CD4-positive, alpha-beta T cell (primary cell): ENCODE data around the gene TMEM213. TPM values are rescaled to one million over a fixed set of nuclear protein-coding genes. Genes with fewer than 3 reads are reported as not detected.

Source experiments
- ATAC-seq: fragments of 200-7000 bp; cut with Tn5 transposase; one replicate; pipeline ENCODE4 v1.10.0; 2022; ENCODE audit warnings: mild to moderate bottlenecking; ENCODE audit not compliant: poor library complexity
- CTCF ChIA-PET: fragments of 350-600 bp; sonication (Branson Sonifier 250); formaldehyde crosslinking; loops from one replicate; lab custom pipeline; 2021; ENCODE audit warnings: antibody characterized with exemption, inconsistent platforms; lab: Charles Lee
- POLR2A ChIA-PET: fragments of 350-600 bp; sonication (Branson Sonifier 250); formaldehyde crosslinking; loops from one replicate; lab custom pipeline; 2021; ENCODE audit warnings: antibody characterized with exemption, inconsistent platforms; lab: Charles Lee
- DNase-seq, 14 experiments: peaks; one replicate each; pipeline ENCODE4 v3.0.0-alpha.2; 2013 to 2020; ENCODE audit warnings: mixed read lengths in 2 of 14
- H3K27ac ChIP-seq, 2 donors: one replicate each; pipeline versions ENCODE4 v1.5.1 to v1.7.0; 2013; ENCODE audit warnings: low read length in 2 of 2, low read depth in 1 of 2, mild to moderate bottlenecking in 1 of 2
- H3K27me3 ChIP-seq, 2 experiments: 1 replicate in 1 of 2; 2 replicates in 1 of 2; pipeline versions ENCODE4 v1.6.1 to v1.7.0; 2013; ENCODE audit warnings: low read length in 2 of 2, control low read depth in 1 of 2, mild to moderate bottlenecking in 1 of 2, moderate library complexity in 1 of 2; ENCODE audit not compliant: insufficient read depth in 2 of 2, control insufficient read depth in 1 of 2
- H3K36me3 ChIP-seq: one replicate; pipeline ENCODE4 v1.6.1; 2013; ENCODE audit warnings: low read length, control low read depth; ENCODE audit not compliant: insufficient read depth
- H3K4me1 ChIP-seq: one replicate; pipeline ENCODE4 v1.6.1; 2013; ENCODE audit warnings: low read length, control low read depth; ENCODE audit not compliant: insufficient read depth
- H3K4me3 ChIP-seq: one replicate; pipeline ENCODE4 v1.5.1; 2013; ENCODE audit warnings: mild to moderate bottlenecking, low read length, moderate library complexity
- H3K9me3 ChIP-seq, 2 experiments: 1 replicate in 1 of 2; 2 replicates in 1 of 2; pipeline versions ENCODE4 v1.6.1 to v1.7.0; 2013; ENCODE audit warnings: low read length in 2 of 2, mild to moderate bottlenecking in 2 of 2, control low read depth in 1 of 2, moderate library complexity in 1 of 2; ENCODE audit not compliant: control insufficient read depth in 1 of 2, insufficient read depth in 1 of 2
- H3K27ac Mint-ChIP-seq: one replicate; pipeline ENCODE4 v1.8.0; 2020; ENCODE audit warnings: mixed read lengths
- H3K27me3 Mint-ChIP-seq: one replicate; pipeline ENCODE4 v1.8.0; 2021; ENCODE audit warnings: mixed read lengths
- H3K36me3 Mint-ChIP-seq: one replicate; pipeline ENCODE4 v1.8.0; 2021; ENCODE audit warnings: low read depth, mixed read lengths
- H3K4me1 Mint-ChIP-seq: one replicate; pipeline ENCODE4 v1.8.0; 2021; ENCODE audit warnings: low read depth, mixed read lengths
- H3K4me3 Mint-ChIP-seq: one replicate; pipeline ENCODE4 v1.8.0; 2020; ENCODE audit warnings: mild to moderate bottlenecking, mixed read lengths
- H3K9me3 Mint-ChIP-seq: one replicate; pipeline ENCODE4 v1.8.0; 2020; ENCODE audit warnings: mixed read lengths
- intact Hi-C, 2 experiments: fragments of 100-400 bp; cut with DNase I in 1 of 2; cut with micrococcal nuclease in 1 of 2; formaldehyde crosslinking; loops; one replicate each; pipeline versions ENCODE4 v1.15.1 to v1.9.0; 2023 to 2025; cut with DNase I, micrococcal nuclease
- total RNA-seq, 174 experiments: library from RNA in 2 of 174; stranded (reverse) in 2 of 174; gene quantifications; one replicate each; pipeline ENCODE4 v1.2.3 and lab custom pipeline; 2021 to 2026
- TF ChIP-seq, protein P1 (sequence below): fragments of 200-600 bp; IDR thresholded peaks from one replicate; pipeline ENCODE4 v1.8.0; 2022; ENCODE audit warnings: antibody characterized with exemption, mild to moderate bottlenecking

Gene TMEM213
- total RNA-seq, 2 experiments from 2014 or later = not detected

DNA sequence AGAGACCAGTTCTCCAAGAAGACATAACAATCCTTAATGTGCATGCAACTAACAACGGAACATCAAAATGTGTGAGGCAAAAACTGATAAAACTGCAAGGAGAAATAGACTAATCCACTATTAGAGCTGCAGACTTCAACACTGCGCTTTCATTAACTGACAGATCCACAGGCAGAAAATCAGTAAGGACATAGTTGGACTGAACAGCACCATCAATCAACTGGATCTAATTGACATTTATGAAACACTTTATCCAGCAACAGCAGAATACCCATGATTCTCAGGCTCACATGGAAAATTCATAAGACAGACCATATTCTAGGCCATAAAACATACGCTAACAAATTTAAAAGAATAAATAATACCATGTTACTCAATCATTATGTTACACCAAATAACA lies 21.8 kb downstream of the TMEM213 start:
- ATAC-seq (no peak), DNase-seq (no peak)
- intact Hi-C loops = no loop called here
- Mint-ChIP-seq H3K36me3 (no peaks in the 10 kb centered on the region), H3K27me3 (no peaks in the 10 kb centered on the region), H3K9me3 (no peaks in the 10 kb centered on the region), H3K4me1 (no peaks in the 10 kb centered on the region), H3K4me3 (no peak overlapping the region), H3K27ac (no peak overlapping the region)
- ChIA-PET POLR2A (no interaction called here), CTCF (no interaction called here)
- no peaks in the 10 kb centered on the region for H3K27me3 ChIP-seq
- TF ChIP-seq, protein P1, sequence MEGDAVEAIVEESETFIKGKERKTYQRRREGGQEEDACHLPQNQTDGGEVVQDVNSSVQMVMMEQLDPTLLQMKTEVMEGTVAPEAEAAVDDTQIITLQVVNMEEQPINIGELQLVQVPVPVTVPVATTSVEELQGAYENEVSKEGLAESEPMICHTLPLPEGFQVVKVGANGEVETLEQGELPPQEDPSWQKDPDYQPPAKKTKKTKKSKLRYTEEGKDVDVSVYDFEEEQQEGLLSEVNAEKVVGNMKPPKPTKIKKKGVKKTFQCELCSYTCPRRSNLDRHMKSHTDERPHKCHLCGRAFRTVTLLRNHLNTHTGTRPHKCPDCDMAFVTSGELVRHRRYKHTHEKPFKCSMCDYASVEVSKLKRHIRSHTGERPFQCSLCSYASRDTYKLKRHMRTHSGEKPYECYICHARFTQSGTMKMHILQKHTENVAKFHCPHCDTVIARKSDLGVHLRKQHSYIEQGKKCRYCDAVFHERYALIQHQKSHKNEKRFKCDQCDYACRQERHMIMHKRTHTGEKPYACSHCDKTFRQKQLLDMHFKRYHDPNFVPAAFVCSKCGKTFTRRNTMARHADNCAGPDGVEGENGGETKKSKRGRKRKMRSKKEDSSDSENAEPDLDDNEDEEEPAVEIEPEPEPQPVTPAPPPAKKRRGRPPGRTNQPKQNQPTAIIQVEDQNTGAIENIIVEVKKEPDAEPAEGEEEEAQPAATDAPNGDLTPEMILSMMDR = no peak
- H3K4me1 ChIP-seq = no peaks in the 10 kb centered on the region
- H3K9me3 ChIP-seq = no peaks in the 10 kb centered on the region
- H3K36me3 ChIP-seq = no peaks in the 10 kb centered on the region
- no peak overlapping the region for H3K4me3 ChIP-seq
- H3K27ac ChIP-seq = no peak overlapping the region

DNA sequence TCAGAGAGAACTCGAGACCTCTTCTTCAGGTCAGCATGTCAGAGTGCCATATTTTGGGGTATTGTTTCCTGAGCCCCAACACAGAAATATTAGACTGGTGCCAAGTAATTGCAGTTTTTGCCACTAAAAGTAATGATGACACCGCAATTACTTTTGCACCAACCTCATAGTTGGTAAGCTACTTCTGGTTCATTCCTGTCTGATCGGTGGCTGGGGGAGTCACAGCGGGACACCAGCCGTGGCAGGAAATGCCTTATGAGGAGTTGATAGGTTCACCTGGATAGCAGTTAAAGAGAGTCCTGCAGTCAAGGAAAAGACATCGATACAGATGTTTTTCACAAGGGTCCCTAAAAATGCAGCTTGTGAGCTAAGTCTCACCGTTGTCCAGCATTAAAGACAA lies 24.1 kb downstream of the TMEM213 start:
- Histone ChIP-seq H3K27ac (no peak overlapping the region), H3K4me3 (no peak overlapping the region), H3K36me3 (no peaks in the 10 kb centered on the region), H3K27me3 (no peaks in the 10 kb centered on the region), H3K9me3 (peaks cover 0 to 3% of the 10 kb centered on the region in 2 experiments), H3K4me1 (no peaks in the 10 kb centered on the region)
- ChIA-PET POLR2A (no interaction called here), CTCF (no interaction called here)
- ATAC-seq (no peak), DNase-seq (no peak)
- H3K27ac Mint-ChIP-seq = no peak overlapping the region
- H3K4me3 Mint-ChIP-seq = no peak overlapping the region
- intact Hi-C loops = no loop called here
- no peaks in the 10 kb centered on the region for H3K9me3 Mint-ChIP-seq
- TF ChIP-seq, protein P1 = no peak
- no peaks in the 10 kb centered on the region for H3K4me1 Mint-ChIP-seq
- H3K27me3 Mint-ChIP-seq = no peaks in the 10 kb centered on the region
- no peaks in the 10 kb centered on the region for H3K36me3 Mint-ChIP-seq

DNA sequence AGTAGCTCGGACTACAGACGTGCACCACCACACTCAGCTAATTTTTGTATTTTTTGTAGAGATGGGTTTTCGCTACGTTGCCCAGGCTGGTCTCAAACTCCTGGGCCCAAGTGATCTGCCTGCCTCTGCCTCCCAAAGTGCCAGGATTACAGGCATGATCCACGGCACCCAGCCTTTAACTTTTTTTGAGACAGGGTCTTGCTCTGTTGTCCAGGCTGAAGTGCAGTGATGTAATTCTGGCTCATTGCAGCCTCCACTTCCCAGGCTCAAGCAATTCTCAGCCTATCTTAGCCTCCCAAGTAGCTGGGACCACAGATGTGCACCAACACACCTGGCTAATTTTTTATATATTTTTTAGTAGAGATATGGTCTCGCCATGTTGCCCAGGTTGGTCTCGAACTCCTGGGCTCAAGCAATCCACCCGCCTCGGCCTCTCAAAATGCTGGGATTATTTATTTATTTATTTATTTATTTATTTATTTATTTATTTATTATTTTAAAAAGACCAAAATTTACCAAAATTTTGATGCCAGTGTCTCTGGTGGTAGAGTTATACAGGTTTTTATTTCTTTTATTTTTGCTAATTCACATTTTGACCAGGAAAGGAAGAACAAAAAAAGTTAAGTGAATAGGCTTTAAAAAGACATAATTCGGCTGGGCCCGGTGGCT lies 25.2 kb downstream of the TMEM213 start:
- no peaks in the 10 kb centered on the region for H3K4me1 Mint-ChIP-seq
- CTCF ChIA-PET = no interaction called here
- POLR2A ChIA-PET = no interaction called here
- no peak overlapping the region for H3K4me3 Mint-ChIP-seq
- Histone ChIP-seq H3K9me3 (peaks cover 0 to 3% of the 10 kb centered on the region in 2 experiments), H3K4me3 (no peak overlapping the region), H3K4me1 (no peaks in the 10 kb centered on the region), H3K27me3 (no peaks in the 10 kb centered on the region), H3K36me3 (no peaks in the 10 kb centered on the region), H3K27ac (no peak overlapping the region)
- ATAC-seq = no peak
- TF ChIP-seq, protein P1 = no peak
- H3K36me3 Mint-ChIP-seq = no peaks in the 10 kb centered on the region
- no peak for DNase-seq
- H3K9me3 Mint-ChIP-seq = no peaks in the 10 kb centered on the region
- intact Hi-C loops = no loop called here
- H3K27me3 Mint-ChIP-seq = no peaks in the 10 kb centered on the region
- H3K27ac Mint-ChIP-seq = no peak overlapping the region
